Measurements from ENCODE around the gene LHX1. TPM values are rescaled to one million over a fixed set of nuclear protein-coding genes. Genes with fewer than 3 reads are reported as not detected.

LHX1 gene
- total RNA-seq, 4 donors from 2014 or later = 2.8 TPM; not detected in 3

DNA sequence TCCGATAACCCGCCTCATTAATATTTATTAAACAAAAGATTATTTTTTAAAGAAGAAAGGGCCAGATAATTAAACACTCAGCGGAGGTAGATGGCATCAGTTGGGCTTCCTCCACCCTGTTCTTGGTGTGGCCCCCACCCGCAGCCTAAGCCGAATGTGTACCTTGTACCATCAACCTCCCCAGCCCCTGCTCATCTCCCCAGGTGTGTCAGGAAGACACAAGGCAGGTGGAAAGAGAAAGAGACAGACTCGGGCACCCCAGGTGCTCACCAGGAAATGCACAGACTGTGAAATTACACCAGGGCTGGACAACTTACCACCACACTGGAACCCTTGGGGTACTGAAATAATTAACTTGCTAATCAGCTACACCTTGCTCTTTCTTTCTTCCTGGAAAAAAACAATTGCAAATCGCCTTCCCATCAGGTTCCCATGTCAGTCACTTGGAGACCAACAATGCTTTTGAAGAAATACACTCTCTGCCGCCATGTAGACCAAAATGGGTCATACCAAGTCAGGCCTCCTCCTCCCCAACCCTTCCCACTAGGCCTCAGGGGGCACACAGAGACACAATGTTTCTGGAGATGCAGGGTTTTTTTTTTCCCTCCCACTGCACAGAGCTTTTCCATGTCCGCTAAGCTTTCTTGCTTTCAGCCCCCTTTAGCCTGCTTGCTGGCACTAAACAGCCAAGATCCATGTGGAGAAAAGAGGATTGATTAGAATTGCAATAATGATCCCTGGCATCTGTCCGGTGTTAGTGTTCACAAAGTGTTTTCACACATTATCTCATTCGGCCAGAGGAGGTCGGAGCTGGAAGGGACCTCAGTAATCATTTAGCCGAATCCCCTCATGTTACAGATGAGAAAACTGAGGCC lies 8.6 kb upstream of the LHX1 start:
- no peaks in the 10 kb centered on the region for H3K9me3 ChIP-seq
- no peaks in the 10 kb centered on the region for H3K36me3 ChIP-seq
- H3K4me3 ChIP-seq = no peak overlapping the region
- no peak for DNase-seq
- H3K4me1 ChIP-seq = peaks cover 0 to 8% of the 10 kb centered on the region in 2 donors
- TF ChIP-seq POLR2A (IDR thresholded peaks at IDR 0.05) = no peak
- TF ChIP-seq, protein P1, sequence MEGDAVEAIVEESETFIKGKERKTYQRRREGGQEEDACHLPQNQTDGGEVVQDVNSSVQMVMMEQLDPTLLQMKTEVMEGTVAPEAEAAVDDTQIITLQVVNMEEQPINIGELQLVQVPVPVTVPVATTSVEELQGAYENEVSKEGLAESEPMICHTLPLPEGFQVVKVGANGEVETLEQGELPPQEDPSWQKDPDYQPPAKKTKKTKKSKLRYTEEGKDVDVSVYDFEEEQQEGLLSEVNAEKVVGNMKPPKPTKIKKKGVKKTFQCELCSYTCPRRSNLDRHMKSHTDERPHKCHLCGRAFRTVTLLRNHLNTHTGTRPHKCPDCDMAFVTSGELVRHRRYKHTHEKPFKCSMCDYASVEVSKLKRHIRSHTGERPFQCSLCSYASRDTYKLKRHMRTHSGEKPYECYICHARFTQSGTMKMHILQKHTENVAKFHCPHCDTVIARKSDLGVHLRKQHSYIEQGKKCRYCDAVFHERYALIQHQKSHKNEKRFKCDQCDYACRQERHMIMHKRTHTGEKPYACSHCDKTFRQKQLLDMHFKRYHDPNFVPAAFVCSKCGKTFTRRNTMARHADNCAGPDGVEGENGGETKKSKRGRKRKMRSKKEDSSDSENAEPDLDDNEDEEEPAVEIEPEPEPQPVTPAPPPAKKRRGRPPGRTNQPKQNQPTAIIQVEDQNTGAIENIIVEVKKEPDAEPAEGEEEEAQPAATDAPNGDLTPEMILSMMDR (IDR thresholded peaks at IDR 0.05) = no peak
- H3K27ac ChIP-seq = no peak overlapping the region
- intact Hi-C loops (cut with DNase I; ENCODE audit: low total_unique reads) = no loop called here
- H3K27me3 ChIP-seq = peaks cover 26 to 58% of the 10 kb centered on the region in 2 donors

DNA sequence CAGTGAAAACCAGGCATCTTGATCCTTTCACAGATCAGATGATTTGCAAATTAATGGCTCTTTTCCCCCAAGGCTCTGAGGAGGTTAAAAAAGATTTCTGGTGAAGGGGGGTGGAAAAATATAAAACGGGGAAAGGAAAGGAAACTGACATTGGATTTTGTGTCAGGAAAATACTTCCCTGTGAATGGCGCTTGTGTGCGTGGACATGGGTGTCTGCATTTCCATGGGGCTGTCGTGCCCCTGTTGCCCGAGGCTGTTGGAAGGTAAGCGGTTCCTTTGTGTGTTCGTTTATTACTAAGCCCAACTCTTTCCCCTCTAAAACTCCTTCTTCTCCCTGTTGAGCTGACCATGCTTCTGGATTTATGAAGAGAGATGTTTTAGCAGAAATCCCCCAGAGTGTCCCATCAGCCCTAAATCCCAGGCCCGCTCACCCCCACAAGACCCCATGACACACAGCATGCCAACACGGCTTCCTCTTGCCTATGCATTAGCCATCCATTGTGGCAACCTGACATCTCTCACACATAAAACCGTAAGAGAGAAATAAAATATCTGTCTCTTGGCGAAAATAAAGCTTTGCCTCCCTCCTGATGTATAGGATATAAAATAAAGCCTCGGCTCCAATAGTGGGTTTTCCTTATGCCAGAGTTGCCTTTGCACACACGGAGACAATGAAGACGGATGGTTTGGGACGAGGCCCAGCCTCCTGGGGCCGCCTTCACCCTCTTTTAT lies 7.3 kb upstream of the LHX1 start:
- Histone ChIP-seq H3K36me3 (no peaks in the 10 kb centered on the region), H3K4me1 (peaks cover 0 to 13% of the 10 kb centered on the region in 2 donors), H3K27ac (no peak overlapping the region), H3K27me3 (peaks cover 31 to 71% of the 10 kb centered on the region in 2 donors), H3K9me3 (no peaks in the 10 kb centered on the region), H3K4me3 (no peak overlapping the region)
- intact Hi-C loops (cut with DNase I; ENCODE audit: low total_unique reads) = no loop called here
- TF ChIP-seq POLR2A (IDR thresholded peaks at IDR 0.05) = no peak
- TF ChIP-seq, protein P1 (IDR thresholded peaks at IDR 0.05) = no peak
- no peak for DNase-seq

DNA sequence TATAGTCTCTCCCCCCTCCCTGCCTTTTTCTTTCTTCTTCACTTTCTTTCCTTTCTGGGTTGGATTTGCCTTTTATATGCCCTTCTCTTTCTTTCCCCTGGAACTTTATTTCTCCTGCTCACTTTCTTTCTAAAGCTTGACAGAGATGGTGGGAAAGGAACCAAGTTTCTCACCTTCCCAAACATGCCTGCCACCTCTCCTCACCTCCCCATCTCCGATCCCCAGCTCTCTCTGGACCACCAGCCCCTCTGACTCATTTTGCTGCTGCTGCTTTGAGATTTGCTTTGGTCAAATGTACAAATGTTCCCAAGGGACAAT lies 6.7 kb upstream of the LHX1 start:
- Histone ChIP-seq H3K4me3 (no peak overlapping the region), H3K27ac (no peak overlapping the region), H3K4me1 (peaks cover 0 to 13% of the 10 kb centered on the region in 2 donors), H3K27me3 (peaks cover 36 to 76% of the 10 kb centered on the region in 2 donors), H3K36me3 (no peaks in the 10 kb centered on the region), H3K9me3 (no peaks in the 10 kb centered on the region)
- no peak for DNase-seq
- intact Hi-C loops (cut with DNase I; ENCODE audit: low total_unique reads) = no loop called here
- TF ChIP-seq, protein P1 (IDR thresholded peaks at IDR 0.05) = no peak
- no peak for TF ChIP-seq POLR2A (IDR thresholded peaks at IDR 0.05)

DNA sequence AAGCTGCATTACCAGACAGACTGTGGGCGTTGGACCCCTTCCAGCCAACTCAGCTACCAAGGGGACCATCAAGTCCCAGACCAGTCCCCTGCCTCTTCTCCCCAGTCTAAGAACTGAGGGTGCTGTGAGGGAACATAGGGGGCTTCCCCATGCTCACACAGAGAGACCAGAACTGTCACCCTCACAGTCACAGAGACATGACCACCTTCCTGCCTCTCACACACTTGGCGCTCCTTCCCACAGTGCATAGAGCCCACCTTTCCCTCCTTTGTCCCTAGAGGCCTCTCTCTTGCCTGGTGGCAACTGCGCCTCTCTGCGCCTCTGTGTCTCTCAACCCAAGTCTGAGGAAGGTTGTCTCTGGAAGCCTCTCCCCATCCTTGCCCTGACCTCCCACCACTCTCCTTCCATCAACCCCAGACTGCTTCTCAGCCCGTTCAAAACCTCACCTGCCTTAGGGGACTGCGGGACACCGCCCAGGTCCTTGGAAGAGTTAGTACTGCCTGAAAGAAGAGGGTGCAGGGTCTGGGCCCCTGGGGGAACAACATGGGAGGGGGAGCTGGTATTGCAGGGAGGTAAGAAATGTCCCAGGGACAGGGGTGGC lies 6.1 kb upstream of the LHX1 start:
- H3K27ac ChIP-seq = no peak overlapping the region
- intact Hi-C loops (cut with DNase I; ENCODE audit: low total_unique reads) = no loop called here
- no peaks in the 10 kb centered on the region for H3K9me3 ChIP-seq
- H3K36me3 ChIP-seq = no peaks in the 10 kb centered on the region
- H3K27me3 ChIP-seq = peaks cover 43 to 83% of the 10 kb centered on the region in 2 donors
- TF ChIP-seq, protein P1 (IDR thresholded peaks at IDR 0.05) = no peak
- no peak for TF ChIP-seq POLR2A (IDR thresholded peaks at IDR 0.05)
- H3K4me1 ChIP-seq = peaks cover 0 to 13% of the 10 kb centered on the region in 2 donors
- DNase-seq = no peak
- H3K4me3 ChIP-seq = no peak overlapping the region
